ENCODE measurements around the gene COLEC11.

Gene COLEC11

DNA sequence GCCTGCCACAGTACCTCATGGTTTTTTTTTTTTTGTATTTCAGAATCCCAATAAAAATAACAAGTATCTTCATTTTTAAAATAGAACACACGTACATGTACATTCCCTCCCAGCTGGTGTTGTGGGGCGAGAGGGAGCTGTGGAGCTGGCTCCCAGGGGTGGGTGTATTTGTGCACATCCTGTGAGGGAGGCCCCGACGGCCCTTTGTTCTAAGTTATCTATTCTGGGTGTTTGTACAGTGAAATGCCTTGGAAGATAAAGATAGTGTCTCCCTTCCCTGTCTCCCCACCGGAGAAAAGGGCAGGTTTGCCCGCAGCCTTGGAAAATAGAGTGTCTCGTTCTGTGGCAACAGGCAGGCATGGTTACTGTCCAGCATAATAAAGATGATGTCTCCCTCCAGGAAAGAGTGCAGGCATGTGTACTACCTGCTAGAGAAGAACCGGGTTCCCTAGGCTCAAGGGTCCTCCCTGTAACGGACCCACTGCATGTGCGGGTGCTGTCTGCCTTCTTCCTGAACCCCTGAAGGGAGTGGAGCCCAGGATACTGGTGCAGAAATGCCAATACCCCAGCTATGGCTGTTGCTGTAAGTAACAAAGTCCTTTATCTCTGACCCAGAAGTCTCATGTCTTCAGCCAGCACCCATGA is 51.0 kb downstream of the COLEC11 start:
- no peaks in the 10 kb centered on the region for H3K9me3 Mint-ChIP-seq
- DNase-seq: no peak
- peak overlapping the region in 1 of 2 donors; percentile 5 for H3K27ac Mint-ChIP-seq
- H3K4me1 Mint-ChIP-seq (ENCODE audit: low read depth in 2 of 2): peaks cover 1 to 2% of the 10 kb centered on the region in 2 donors
- H3K4me3 Mint-ChIP-seq: no peak overlapping the region
- peaks cover 1% of the 10 kb centered on the region for H3K36me3 Mint-ChIP-seq (ENCODE audit: insufficient read depth)
- no peaks in the 10 kb centered on the region for H3K27me3 Mint-ChIP-seq
- ATAC-seq (replicated peaks): no peak

DNA sequence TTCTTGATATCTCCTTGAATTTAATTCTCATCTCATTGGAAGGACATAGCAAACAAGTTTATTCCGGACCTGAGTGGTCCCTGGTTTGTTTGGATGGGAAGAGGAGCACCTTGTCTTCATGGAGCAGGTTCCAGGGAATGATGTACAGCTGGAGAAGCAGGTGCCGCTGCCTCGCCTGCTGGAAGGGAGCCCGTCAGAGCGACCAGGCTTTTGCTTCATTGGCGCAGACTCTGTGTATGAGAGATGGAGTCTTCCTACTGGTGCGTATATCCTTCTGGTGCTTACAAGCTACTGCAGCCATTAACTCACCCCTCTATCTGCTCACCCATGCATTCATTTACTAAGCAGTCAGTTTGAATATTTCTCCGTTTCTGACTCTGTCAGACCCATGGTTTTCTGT is 51.5 kb downstream of the COLEC11 start:
- Mint-ChIP-seq H3K36me3 (ENCODE audit: insufficient read depth) (peaks cover 7% of the 10 kb centered on the region), H3K27ac (no peak overlapping the region), H3K9me3 (no peaks in the 10 kb centered on the region), H3K4me1 (ENCODE audit: low read depth in 2 of 2) (peaks cover 6 to 7% of the 10 kb centered on the region in 2 donors), H3K4me3 (no peak overlapping the region), H3K27me3 (no peaks in the 10 kb centered on the region)
- ATAC-seq (replicated peaks) (no peak), DNase-seq (no peak)

DNA sequence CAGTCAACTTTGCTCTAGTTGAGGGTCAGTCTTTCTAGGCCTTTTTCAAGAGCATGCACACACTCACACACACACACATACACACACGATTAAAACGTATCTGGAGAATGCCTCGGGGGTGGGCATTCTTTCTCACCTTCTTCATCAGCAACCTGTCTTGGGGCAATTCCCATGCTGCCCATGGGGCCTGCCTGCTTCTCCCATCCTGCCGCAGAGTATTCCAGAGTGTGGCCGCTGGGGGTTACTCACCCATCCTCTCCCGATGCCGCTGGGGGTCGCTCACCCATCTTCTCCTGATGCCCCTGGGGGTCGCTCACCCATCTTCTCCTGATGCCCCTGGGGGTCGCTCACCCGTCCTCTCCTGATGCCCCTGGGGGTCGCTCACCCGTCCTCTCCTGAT is 52.3 kb downstream of the COLEC11 start:
- H3K9me3 Mint-ChIP-seq: no peaks in the 10 kb centered on the region
- no peak for DNase-seq
- H3K36me3 Mint-ChIP-seq (ENCODE audit: insufficient read depth): peaks cover 15% of the 10 kb centered on the region
- no peak for ATAC-seq (replicated peaks)
- peaks cover 12% of the 10 kb centered on the region in 2 donors for H3K4me1 Mint-ChIP-seq (ENCODE audit: low read depth in 2 of 2)
- no peaks in the 10 kb centered on the region for H3K27me3 Mint-ChIP-seq
- H3K4me3 Mint-ChIP-seq: no peak overlapping the region
- H3K27ac Mint-ChIP-seq: no peak overlapping the region

DNA sequence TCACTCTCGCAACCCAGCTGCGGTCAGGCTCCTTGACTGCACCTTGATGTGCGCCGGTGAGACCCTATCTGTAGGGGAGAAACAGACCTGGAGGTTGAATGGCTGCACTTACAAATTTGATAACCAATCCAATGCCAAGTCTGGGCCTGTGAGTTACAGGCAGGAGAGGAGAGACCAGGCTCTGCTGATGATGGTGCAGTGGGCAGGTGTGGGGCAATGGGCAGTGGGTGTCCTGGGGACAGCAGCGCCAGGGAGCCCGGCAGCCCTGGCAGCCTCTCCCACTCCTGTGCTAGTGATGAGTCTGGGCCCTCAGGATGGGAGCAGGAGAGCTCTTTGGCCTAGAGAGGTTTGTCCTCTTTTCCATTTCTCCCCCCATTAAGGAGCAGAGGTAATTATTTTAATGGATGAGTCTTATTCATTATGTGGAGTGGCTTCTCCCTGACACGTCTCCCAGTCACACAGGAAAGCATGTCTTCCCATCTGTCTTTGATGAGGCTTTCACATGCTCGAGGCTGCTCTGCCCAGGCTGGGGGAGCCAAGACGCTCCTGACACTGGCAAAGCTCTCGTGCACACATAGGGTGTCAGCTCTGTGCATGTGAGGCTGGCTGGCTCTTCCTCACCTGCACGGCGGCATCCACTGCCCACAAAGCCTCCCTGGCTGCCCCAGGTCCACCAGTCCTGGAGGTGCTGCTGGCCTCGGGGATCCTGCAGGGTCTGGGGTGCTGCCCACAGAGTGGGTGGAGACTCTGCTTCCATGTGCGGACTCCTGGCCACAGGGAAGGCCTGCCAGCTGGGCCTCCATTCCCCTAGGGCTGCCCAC is 53.1 kb downstream of the COLEC11 start:
- H3K27ac Mint-ChIP-seq: no peak overlapping the region
- H3K27me3 Mint-ChIP-seq: no peaks in the 10 kb centered on the region
- ATAC-seq (replicated peaks) (no peak), DNase-seq (no peak)
- peaks cover 16% of the 10 kb centered on the region for H3K36me3 Mint-ChIP-seq (ENCODE audit: insufficient read depth)
- no peaks in the 10 kb centered on the region for H3K9me3 Mint-ChIP-seq
- peaks cover 12% of the 10 kb centered on the region in 2 donors for H3K4me1 Mint-ChIP-seq (ENCODE audit: low read depth in 2 of 2)
- H3K4me3 Mint-ChIP-seq: no peak overlapping the region

DNA sequence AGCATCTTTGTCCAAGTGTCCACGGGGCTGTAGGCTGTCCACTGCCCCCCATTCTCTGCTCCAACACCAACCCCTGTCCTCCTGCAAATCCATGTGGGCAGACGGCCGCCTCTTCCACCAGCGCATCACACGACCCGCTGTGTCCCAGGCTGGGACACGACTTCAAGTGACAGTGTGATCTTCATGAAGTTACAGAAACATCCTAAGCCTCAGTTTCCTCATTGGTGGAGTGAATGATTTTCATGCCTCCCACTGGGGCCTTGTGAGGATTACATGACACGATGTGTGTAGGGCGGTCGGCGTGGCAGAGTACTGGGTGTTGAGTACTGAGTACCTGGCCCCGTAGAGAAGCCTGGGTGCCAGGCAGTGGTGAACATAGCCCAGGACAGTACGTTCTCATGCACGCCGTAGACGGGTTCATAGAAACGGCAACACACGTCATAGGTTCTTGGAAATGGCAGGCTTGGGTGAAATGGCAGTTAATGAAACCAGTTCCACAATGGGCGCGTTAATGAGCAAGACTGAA is 53.8 kb downstream of the COLEC11 start:
- H3K27ac Mint-ChIP-seq: no peak overlapping the region
- no peaks in the 10 kb centered on the region for H3K27me3 Mint-ChIP-seq
- no peak for ATAC-seq (replicated peaks)
- no peak overlapping the region for H3K4me3 Mint-ChIP-seq
- DNase-seq: no peak
- no peaks in the 10 kb centered on the region for H3K9me3 Mint-ChIP-seq
- peaks cover 16% of the 10 kb centered on the region for H3K36me3 Mint-ChIP-seq (ENCODE audit: insufficient read depth)
- H3K4me1 Mint-ChIP-seq (ENCODE audit: low read depth in 2 of 2): peaks cover 12% of the 10 kb centered on the region in 2 donors

DNA sequence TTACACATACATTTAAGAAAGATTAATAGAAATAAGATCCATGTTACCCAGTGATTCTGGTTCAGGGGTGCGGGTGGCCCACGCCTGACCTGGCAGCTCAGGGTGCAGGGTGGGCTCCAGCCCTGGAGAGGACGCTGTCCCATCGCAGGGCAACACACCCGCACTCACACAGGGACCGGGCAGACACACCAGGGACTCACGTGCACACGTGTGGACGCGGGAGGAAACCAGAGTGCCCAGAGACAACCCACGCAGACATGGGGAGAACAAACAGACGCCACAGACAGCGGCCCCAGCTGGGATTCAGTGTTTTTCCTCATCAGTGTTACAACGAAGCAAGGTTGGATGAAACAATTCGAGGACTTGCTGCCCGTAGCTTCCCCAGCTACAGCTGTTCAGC is 54.7 kb downstream of the COLEC11 start:
- Mint-ChIP-seq H3K4me1 (ENCODE audit: low read depth in 2 of 2) (peaks cover 12% of the 10 kb centered on the region in 2 donors), H3K36me3 (ENCODE audit: insufficient read depth) (peaks cover 16% of the 10 kb centered on the region), H3K4me3 (no peak overlapping the region), H3K9me3 (no peaks in the 10 kb centered on the region), H3K27me3 (no peaks in the 10 kb centered on the region), H3K27ac (no peak overlapping the region)
- DNase-seq (no peak), ATAC-seq (replicated peaks) (no peak)

DNA sequence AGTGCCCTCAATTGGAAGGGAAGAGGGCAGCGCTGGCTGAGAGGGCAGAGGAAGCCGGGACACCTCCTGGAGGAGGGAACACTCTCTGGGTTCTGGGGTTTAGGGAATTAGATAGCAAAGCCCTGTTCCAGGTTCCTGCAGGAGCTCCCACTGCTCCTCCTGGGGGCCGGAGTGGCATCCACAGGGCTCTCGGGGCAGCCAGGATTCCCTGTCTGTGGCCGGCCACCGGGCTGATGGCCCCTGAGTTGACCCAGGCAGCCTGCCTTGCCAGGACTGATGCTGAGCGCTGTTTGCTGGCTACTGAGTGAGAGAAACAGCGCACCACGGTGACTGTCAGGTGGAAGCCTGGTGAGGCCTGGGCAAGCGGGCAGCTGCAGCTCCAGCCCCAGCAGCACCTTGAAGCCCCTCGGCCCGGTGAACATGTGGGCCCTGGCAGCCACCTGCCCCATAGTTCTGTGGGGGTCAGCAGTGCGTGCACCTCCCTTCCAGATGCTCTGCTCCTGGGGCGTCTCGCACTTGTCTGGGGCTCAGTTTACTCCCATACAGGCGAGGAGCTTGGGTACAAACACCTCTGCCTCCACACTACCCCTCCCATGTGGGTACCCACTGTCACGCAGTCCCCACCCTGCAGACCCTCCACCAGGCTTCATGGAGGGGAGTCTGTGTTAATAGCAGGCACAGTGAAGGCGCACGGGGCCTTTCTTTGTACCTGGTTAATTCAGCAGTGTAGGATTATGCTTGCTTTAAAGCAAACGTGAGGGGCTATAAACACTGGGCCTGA is 55.4 kb downstream of the COLEC11 start:
- Mint-ChIP-seq H3K27ac (peak overlapping the region; percentile 89 to 94), H3K4me3 (peak overlapping the region; percentile 73 to 74), H3K27me3 (no peaks in the 10 kb centered on the region), H3K9me3 (no peaks in the 10 kb centered on the region), H3K4me1 (ENCODE audit: low read depth in 2 of 2) (peaks cover 12% of the 10 kb centered on the region in 2 donors), H3K36me3 (ENCODE audit: insufficient read depth) (peaks cover 16% of the 10 kb centered on the region)
- DNase-seq (no peak), ATAC-seq (replicated peaks) (no peak)

DNA sequence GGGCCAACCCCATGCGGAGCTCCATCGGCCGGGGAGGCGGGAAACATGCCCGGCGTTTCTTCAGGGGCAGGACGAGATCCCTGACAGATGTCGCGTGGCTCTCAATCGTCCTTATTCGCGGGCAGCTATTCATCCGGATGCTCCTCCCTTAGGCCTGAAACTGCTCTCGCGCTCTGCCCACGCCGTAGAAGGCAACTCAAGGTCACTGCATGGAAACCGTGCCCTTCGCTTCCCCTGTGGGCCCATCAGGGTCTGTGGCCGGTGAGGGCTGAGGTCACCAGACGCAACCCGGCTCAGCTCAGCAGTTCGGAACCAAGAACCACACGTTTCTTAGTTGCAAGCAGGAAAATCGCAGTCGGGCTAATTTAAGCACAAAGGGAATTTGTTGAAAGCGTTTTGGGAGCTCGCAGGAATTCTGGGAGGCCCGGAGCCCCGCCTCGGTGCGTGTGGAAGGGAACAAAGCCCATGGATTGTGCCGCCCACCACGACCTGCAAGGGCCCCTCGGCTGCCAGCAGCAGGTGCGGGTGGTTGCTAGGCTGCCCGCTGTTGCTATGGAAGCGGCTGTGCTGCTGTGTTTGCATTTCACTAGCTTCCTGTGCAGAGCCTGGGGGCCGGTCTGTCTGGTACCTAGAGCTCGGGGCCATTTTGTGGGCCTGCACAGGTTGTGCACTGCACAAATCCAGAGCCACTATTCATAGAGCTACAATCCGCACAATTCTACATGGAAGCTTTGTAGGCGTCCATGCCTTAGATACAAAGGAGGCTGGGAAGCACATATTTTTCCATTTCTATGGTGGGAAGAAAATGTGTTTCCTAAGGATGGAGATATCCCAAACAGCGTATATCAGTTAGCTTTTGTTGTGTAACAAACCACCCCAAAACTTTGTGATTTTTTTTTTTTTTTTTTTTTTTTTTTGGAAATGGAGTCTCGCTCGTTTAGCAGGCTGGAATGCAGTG is 57.1 kb downstream of the COLEC11 start:
- no peaks in the 10 kb centered on the region for H3K27me3 Mint-ChIP-seq
- peaks cover 16% of the 10 kb centered on the region for H3K36me3 Mint-ChIP-seq (ENCODE audit: insufficient read depth)
- peak; percentile 76 for ATAC-seq (replicated peaks)

DNA sequence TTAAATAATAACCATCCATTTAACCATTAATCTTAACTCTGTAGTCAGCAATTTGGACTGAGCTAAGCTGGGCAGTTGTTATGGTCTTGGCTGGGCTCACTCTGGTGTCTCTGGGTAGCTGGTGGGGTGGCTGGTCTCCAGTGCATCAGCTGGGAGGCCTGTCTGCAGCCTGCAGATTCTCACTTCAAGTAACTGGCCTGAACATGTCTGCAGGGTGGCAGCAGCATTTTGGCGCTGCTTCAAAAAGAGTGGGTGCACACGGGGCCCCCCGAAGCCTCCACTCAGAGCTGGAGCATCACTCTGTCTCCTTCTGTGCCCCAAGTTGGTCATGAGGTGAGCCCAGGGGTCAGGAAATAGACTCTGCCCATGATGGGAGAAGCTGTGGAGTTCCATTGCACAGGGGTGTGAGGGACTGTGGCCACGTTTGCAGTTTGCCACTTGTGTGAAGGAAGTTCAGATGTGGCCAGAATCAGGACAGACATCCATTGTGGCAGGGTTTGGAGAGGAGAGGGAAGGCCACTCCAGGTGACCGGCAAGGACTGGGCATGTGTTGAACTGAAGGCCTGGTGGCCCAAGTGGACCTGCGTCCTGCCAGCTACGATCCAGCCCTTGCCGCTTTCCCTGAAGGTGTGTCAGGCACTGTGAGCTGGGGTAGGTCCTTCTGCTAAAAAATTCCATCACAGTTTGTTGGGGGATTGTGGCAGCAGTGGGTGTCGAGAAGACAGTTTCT is 58.1 kb downstream of the COLEC11 start:
- Mint-ChIP-seq H3K9me3 (no peaks in the 10 kb centered on the region), H3K4me1 (ENCODE audit: low read depth in 2 of 2) (peaks cover 12% of the 10 kb centered on the region in 2 donors), H3K27ac (peak overlapping the region in 1 of 2 donors; percentile 51), H3K36me3 (ENCODE audit: insufficient read depth) (peaks cover 16% of the 10 kb centered on the region), H3K4me3 (no peak overlapping the region), H3K27me3 (no peaks in the 10 kb centered on the region)
- DNase-seq (no peak), ATAC-seq (replicated peaks) (no peak)

More for the DNA sequence above, 57.1 kb downstream of the COLEC11 start:
- Mint-ChIP-seq H3K4me3 (peak overlapping the region; percentile 73 to 74), H3K27ac (peak overlapping the region; percentile 89 to 94), H3K4me1 (ENCODE audit: low read depth in 2 of 2) (peaks cover 12% of the 10 kb centered on the region in 2 donors), H3K9me3 (no peaks in the 10 kb centered on the region)
- DNase-seq: peak; percentile 40 to 60 (median 54)

DNA sequence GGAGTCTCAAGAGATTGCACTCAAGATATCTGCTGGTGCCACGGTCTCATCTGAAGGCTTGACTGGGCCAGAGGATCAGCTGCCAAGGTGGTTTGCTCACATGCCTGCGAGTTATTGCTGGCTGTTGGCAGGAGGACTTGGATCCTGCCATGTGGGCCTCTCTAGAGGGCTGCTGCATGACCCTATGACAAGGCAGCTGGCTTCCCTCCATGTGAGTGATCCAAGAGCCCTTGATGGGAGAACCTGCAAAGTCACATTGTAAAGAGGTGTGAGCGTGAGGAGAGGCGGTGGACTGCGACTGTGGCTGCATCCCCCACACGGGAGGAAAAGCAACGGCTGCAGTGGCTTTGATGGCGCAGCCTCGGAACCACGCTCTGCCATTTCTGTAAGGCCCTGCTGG is 59.1 kb downstream of the COLEC11 start:
- peak overlapping the region in 1 of 2 donors; percentile 2 for H3K4me3 Mint-ChIP-seq
- peaks cover 16% of the 10 kb centered on the region for H3K36me3 Mint-ChIP-seq (ENCODE audit: insufficient read depth)
- no peak for DNase-seq
- peaks cover 12% of the 10 kb centered on the region in 2 donors for H3K4me1 Mint-ChIP-seq (ENCODE audit: low read depth in 2 of 2)
- H3K27me3 Mint-ChIP-seq: no peaks in the 10 kb centered on the region
- H3K27ac Mint-ChIP-seq: no peak overlapping the region
- no peak for ATAC-seq (replicated peaks)
- H3K9me3 Mint-ChIP-seq: no peaks in the 10 kb centered on the region

DNA sequence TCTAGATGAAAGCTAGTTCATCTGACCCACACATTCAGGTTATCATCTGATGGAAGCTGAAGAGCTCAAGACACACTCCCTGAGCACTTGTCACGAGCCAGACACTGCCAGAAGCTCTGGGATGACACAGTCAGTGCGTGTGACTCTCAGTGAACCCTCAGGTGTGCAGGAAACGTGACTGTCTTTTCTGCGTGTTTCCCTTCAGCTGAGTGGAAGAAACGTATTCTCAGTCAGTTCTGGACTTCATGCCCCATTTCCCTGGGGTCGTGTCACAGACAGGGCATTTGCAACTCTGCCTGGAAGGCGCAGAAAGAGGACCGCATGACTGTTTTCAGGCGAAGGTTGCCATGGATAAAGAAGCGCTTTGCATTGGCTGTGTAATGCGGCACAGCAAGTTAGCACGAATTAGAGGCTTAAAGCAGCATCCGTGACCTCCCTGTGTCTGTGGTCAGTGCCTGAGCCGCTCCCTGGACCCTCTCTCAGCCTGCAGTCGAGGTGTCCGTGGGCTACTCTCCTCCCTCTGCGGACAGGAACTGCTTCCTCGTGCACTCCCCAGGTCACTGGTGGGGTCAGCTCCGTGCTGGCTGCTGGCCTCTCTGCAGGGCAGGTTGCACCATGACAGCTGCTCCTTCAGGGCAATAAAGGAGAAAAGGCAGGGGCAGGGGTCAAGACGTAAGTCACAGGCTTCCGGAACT is 59.8 kb downstream of the COLEC11 start:
- Mint-ChIP-seq H3K4me3 (no peak overlapping the region), H3K9me3 (no peaks in the 10 kb centered on the region), H3K4me1 (ENCODE audit: low read depth in 2 of 2) (peaks cover 13% of the 10 kb centered on the region in 2 donors), H3K27me3 (no peaks in the 10 kb centered on the region), H3K27ac (no peak overlapping the region), H3K36me3 (ENCODE audit: insufficient read depth) (peaks cover 16% of the 10 kb centered on the region)
- ATAC-seq (replicated peaks): no peak
- DNase-seq: no peak

Measured in effector memory CD8-positive, alpha-beta T cell (primary cell).